Jurkat, Clone E6-1 (cell line): ENCODE measurements around the gene SART3.
"Not testable (repeated sequence)": the region's sequence is repeated elsewhere in the genome, so short reads cannot be mapped to it uniquely, and the experiment has no call there.

Experiments used
- DNase-seq: peaks from one replicate; pipeline ENCODE4 v3.0.0-alpha.2; 2011; ENCODE audit warnings: low read depth, low spot score
- H3K4me3 ChIP-seq: 2 replicates; pipeline ENCODE4 v1.5.1; 2011; ENCODE audit warnings: mild to moderate bottlenecking, low read length, control low read depth, moderate library complexity

The SART3 gene

DNA sequence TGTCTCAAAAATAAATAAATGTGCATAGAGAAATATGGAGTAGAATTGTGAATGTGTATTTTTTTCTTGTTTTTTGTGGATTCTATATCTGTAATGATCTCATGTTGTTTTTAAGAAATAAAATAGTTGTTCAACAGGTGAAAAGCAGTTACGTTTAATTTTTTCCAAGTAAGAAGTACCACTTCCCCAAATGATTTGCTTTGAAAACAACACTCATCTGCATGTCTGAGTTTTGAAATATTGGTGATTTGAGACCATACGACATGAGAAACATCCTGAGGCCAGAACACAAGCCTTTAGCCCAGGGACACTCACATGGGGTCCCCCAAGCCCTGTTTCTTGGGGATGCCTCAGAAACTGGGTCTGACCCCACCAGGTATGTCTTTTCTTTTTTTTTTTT, 50.1 kb downstream of the SART3 start:
- no peak for DNase-seq
- H3K4me3 ChIP-seq, result no peak overlapping the region

DNA sequence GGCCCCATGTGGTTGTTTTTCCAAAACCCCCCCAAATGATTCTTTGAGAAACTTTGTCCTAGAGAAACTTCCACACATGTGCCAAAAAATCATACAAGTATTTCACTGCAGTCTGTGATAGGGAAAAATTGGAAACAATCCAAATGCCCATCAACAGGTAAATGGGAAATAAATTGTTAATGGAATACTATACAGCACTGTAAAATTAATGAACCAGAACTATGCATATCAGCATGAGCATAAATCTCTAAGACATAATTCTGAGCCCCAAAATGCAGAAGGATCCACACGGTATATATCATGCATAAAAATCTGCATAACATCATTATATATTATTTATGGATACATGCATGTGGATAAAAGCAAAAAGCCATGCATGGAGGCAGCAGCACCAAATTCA, 51.2 kb downstream of the SART3 start:
- H3K4me3 ChIP-seq, result no peak overlapping the region
- DNase-seq, result no peak

- no peak for DNase-seq
- no peak overlapping the region for H3K4me3 ChIP-seq
Observed at GRCh38 chr12:108507971-108508642, 52.9 kb downstream of the SART3 start.

GRCh38 chr12:108505129-108505528, 55.8 kb downstream of the SART3 start:
- no peak for DNase-seq
- no peak overlapping the region for H3K4me3 ChIP-seq

GRCh38 chr12:108502922-108503321, 58.1 kb downstream of the SART3 start:
- no peak overlapping the region for H3K4me3 ChIP-seq
- DNase-seq, result no peak

- no peak for DNase-seq
- H3K4me3 ChIP-seq, result no peak overlapping the region
Observed at GRCh38 chr12:108498136-108498535, 62.8 kb downstream of the SART3 start.

DNA sequence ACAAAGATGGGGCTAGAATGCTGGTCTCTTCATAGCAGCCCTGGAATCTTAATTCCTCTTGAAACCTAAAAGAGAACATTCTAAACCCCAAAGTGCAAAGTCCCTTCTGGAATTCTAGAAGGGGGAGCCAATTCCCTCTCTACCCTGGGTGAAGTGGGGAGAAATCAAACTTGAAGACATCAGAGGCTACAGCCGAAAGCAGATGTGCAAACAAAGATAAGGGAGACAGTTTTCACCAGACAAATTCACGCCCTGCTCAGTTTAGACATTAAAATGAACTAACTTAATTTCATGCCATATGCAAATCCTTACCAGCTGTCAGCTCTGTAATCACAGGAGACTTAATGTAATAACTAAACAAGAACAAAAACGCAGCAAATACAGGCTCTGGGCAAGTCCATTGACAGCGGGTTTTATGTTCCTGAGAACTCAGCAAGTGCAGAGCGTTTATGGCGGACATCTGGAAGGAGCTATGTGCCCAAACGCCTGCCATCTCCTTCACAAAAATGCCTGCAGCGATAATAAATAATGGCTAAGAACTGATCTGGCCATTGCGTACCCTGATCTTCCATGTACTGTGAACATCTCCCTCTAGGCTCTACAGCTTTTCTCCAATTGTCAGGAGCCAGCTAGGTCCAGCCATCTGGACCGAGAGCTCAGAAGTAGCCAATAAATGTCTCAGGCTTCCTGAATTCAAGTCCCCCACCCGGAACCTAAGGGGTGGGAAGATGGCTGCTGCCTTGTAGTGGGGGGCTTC, 65.0 kb downstream of the SART3 start:
- DNase-seq, result no peak

GRCh38 chr12:108495054-108495453, 65.9 kb downstream of the SART3 start:
- no peak for DNase-seq
- no peak overlapping the region for H3K4me3 ChIP-seq

More for the DNA sequence above, 65.0 kb downstream of the SART3 start:
- no peak overlapping the region for H3K4me3 ChIP-seq

DNA sequence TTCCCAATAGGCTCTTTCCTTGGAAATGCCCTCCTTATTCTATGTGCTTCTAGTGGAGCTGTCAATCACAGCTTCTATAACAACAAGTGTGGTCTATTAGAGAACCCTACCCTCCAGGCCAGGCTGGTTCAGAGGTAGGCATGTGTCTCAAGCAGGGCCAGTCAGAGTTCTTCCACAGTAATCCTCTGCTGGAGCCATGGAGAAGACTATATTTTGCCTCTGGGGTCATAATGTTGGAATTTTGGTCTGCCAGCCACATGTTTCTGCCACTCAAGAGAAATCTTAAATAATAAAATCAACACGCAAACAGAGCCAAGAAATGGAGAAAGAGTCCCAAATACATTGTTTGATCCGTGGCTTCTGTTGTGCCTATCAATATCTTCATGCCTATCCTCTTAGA, 69.7 kb downstream of the SART3 start:
- no peak for DNase-seq
- no peak overlapping the region for H3K4me3 ChIP-seq

DNA sequence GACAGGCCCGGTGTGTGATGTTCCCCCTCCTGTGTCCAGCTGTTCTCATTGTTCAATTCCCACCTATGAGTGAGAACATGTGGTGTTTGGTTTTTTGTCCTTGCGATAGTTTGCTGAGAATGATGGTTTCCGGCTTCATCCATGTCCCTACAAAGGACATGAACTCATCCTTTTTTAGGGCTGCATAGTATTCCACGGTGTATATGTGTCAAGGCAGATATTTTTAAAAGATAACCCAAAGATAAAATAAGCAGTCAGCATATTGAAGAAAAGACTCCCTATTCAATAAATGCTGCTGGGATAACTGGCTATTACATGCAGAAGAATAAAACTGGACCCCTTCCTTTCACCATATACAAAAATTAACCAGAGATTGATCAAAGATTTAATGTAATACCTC, 73.9 kb downstream of the SART3 start:
- not testable (repeated sequence) for DNase-seq, H3K4me3 ChIP-seq

DNA sequence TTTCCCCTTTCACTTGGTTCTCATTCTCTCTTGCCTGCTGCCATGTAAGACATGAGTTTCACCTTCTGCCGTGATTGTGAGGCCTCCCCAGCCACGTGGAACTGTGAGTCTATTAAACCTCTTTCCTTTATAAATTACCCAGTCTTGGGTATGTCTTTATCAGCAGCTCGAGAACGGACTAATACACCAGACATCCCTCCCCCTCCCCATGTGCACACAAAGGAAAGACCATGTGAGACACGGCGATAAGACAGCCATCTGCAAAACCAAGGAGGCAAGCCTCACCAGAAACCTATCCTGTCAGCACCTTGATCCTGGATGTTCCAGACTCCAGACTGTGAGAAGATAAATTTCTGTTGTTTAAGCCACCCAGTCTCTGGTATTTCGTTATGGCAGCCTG, 75.6 kb downstream of the SART3 start:
- not testable (repeated sequence) for DNase-seq

GRCh38 chr12:108484845-108485244, 76.1 kb downstream of the SART3 start:
- no peak overlapping the region for H3K4me3 ChIP-seq
- DNase-seq, result no peak

More for the DNA sequence above, 75.6 kb downstream of the SART3 start:
- not testable (repeated sequence) for H3K4me3 ChIP-seq

- DNase-seq, result no peak
Observed at GRCh38 chr12:108484431-108484830, 76.5 kb downstream of the SART3 start.

GRCh38 chr12:108483213-108484059, 77.5 kb downstream of the SART3 start:
- H3K4me3 ChIP-seq, result no peak overlapping the region
- no peak for DNase-seq

More at GRCh38 chr12:108484431-108484830, 76.5 kb downstream of the SART3 start:
- no peak overlapping the region for H3K4me3 ChIP-seq

GRCh38 chr12:108482717-108483212, 78.2 kb downstream of the SART3 start:
- no peak overlapping the region for H3K4me3 ChIP-seq
- DNase-seq, result no peak

DNA sequence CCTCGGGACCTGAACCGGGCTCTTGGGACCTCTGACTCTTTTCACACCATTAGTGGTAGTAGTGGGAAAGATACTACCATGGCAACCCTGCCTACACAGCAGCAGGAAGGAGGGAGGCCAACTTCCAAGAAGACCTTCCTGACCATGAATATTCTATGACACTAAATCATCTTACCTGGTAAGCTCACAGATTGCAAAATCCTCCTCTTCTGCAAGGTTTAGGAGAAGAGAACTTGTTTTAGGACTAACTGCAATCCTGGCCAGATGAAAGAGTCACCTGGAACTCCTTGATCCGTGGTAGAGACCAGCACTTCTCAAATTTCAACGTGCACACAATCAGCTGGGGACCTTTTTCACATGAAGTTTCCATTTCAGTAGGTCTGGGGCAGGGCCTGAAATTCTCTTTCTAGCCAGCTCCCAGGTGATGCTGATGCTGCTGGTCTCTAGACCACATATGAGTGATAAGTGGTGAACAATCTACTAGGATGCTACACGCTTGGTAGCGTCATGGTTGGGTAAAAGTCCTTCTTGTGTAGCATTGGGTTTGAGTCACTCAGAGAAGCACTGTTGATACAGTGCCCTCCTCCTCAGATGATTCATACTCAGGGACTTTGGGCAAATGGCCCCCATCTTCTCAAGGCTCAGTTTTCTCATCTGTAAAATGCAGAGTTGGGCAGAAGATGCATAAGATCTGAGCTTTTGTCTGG, 81.5 kb downstream of the SART3 start:
- no peak for DNase-seq
- no peak overlapping the region for H3K4me3 ChIP-seq

DNA sequence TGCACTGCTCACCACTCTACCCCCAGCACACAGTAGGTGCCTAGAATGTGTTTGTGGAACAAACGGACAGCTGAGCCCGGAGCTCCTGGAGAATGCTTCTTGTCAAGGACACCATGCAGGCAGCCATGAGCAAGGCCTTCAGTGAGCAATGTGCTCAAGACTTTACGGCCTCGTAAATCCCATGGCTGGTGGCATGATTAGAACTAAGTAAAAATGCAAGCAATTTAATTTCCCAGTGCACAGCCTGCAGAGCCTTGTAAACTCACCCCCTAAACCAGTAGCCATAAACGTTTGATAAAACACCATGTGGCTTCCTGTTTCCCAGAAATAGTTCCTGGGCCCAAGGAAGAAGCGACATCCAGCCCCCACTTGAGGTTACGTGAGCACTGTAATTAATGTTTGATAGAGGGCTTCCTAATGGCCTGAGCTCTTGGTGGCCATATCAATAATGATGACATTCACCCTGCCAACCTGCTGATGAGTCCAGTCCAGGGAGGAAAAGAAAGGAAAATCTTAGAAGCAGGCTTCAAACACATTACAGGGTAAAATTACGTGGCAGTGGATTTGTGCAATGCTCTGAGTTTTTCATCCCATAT, 82.3 kb downstream of the SART3 start:
- no peak for DNase-seq

GRCh38 chr12:108477881-108478259, 83.1 kb downstream of the SART3 start:
- DNase-seq, result no peak
- no peak overlapping the region for H3K4me3 ChIP-seq

More for the DNA sequence above, 82.3 kb downstream of the SART3 start:
- no peak overlapping the region for H3K4me3 ChIP-seq
